A549 (cell line): ENCODE data around the gene RANBP3.

Experiments used
- POLR2A ChIP-seq: IDR thresholded peaks from 2 replicates; pipeline ENCODE4 v1.6.1; 2012; ENCODE audit warnings: mild to moderate bottlenecking, low read length
- RCOR1 ChIP-seq: fragments of 150-350 bp; IDR thresholded peaks from 2 replicates; pipeline ENCODE4 v1.6.1; 2014; ENCODE audit warnings: antibody characterized with exemption, low read length, low read depth
- ZNF302 ChIP-seq: fragments of 250-450 bp; sonication (Bioruptor Pico); IDR thresholded peaks from 2 replicates; pipeline ENCODE4 v1.9.0; 2021; ENCODE audit warnings: inconsistent platforms, mild to moderate bottlenecking, moderate library complexity
- TF ChIP-seq, protein P1 (sequence below): fragments of 200-600 bp; sonication (generic); IDR thresholded peaks from 2 replicates; pipeline ENCODE4 v1.6.1; 2016; ENCODE audit warnings: antibody characterized with exemption, mild to moderate bottlenecking, moderate library complexity

DNA sequence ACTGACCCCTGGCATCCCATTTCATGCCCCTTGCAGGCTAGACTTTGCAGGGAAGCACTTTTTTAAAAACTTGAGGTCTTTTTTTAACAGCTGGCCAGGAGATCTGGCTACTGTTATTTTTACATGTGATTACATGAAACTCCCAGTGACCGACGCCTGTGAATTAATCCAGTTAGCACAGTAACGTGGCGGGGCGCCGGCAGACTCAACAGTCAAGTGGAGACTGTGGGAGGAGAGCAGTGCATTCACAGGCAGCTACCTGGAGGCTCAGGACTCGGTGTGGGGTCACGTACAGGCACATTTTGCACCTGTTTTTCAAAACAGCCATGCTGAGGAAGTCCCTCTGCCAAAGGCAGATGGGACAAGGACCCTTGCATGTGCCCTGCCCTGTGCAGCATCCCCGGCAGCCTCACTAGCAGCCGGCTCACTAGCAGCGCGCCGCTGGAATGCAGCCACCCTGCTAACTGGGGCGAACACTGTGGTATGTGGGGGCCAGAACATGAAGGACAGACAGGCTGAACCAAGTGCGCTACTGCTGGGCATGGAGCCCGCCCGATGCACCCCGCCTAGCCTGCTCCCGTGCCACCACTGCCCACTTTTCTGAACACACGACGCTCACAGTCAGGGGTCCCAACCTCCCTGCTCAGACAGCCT is 45.2 kb downstream of the RANBP3 start:
- TF ChIP-seq, protein P1, sequence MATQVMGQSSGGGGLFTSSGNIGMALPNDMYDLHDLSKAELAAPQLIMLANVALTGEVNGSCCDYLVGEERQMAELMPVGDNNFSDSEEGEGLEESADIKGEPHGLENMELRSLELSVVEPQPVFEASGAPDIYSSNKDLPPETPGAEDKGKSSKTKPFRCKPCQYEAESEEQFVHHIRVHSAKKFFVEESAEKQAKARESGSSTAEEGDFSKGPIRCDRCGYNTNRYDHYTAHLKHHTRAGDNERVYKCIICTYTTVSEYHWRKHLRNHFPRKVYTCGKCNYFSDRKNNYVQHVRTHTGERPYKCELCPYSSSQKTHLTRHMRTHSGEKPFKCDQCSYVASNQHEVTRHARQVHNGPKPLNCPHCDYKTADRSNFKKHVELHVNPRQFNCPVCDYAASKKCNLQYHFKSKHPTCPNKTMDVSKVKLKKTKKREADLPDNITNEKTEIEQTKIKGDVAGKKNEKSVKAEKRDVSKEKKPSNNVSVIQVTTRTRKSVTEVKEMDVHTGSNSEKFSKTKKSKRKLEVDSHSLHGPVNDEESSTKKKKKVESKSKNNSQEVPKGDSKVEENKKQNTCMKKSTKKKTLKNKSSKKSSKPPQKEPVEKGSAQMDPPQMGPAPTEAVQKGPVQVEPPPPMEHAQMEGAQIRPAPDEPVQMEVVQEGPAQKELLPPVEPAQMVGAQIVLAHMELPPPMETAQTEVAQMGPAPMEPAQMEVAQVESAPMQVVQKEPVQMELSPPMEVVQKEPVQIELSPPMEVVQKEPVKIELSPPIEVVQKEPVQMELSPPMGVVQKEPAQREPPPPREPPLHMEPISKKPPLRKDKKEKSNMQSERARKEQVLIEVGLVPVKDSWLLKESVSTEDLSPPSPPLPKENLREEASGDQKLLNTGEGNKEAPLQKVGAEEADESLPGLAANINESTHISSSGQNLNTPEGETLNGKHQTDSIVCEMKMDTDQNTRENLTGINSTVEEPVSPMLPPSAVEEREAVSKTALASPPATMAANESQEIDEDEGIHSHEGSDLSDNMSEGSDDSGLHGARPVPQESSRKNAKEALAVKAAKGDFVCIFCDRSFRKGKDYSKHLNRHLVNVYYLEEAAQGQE: no peak
- TF ChIP-seq ZNF302 (CRISPR knock-in tag): no peak
- TF ChIP-seq RCOR1: no peak
- no peak for TF ChIP-seq POLR2A
